Peyer's patch (tissue), 4 donors: Measurements from ENCODE around the gene CST11.

ENCODE experiments used
- POLR2A ChIP-seq, 2 donors: fragments of 450-650 bp; IDR thresholded peaks; one replicate each; pipeline ENCODE4 v1.5.1; 2017; ENCODE audit warnings: antibody characterized with exemption in 2 of 2, mild to moderate bottlenecking in 2 of 2, moderate library complexity in 2 of 2
- TF ChIP-seq, protein P1 (sequence below), 6 experiments: fragments of 450-650 bp in 4 of 6; fragments of 200-600 bp in 2 of 6; sonication (generic) in 1 of 6; IDR thresholded peaks; one replicate each; pipeline ENCODE4 v1.5.1; 2017 to 2019; ENCODE audit warnings: antibody characterized with exemption in 6 of 6, mild to moderate bottlenecking in 3 of 6, moderate library complexity in 1 of 6

DNA sequence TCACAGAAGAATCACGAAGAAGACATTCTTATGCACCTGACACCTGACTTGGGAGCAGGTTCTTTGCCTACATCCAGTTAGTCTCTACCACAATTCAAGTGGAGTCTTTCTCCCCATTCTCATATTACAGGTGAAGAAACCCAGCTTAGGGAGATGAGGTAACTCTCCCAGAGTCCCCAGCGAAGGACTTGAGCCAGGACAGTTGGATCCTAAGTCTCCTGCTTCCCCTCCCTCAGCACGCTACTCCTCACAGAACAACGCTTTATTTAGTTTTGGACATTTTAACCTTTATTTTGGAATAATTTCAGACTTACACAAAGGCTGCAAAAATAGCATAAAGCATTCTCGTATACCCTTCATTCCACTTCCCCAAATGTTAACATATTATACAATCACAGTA is 14.0 kb downstream of the CST11 start:
- TF ChIP-seq, protein P1, sequence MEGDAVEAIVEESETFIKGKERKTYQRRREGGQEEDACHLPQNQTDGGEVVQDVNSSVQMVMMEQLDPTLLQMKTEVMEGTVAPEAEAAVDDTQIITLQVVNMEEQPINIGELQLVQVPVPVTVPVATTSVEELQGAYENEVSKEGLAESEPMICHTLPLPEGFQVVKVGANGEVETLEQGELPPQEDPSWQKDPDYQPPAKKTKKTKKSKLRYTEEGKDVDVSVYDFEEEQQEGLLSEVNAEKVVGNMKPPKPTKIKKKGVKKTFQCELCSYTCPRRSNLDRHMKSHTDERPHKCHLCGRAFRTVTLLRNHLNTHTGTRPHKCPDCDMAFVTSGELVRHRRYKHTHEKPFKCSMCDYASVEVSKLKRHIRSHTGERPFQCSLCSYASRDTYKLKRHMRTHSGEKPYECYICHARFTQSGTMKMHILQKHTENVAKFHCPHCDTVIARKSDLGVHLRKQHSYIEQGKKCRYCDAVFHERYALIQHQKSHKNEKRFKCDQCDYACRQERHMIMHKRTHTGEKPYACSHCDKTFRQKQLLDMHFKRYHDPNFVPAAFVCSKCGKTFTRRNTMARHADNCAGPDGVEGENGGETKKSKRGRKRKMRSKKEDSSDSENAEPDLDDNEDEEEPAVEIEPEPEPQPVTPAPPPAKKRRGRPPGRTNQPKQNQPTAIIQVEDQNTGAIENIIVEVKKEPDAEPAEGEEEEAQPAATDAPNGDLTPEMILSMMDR (IDR thresholded peaks at IDR 0.05): no peak
- TF ChIP-seq POLR2A (IDR thresholded peaks at IDR 0.05): no peak
